DMS153 (cell line): ENCODE measurements around the gene CDH13.

Experiments
- DNase-seq: peaks from one replicate; lab custom pipeline; 2025; lab: John Stamatoyannopoulos, UW

CDH13 gene

DNA sequence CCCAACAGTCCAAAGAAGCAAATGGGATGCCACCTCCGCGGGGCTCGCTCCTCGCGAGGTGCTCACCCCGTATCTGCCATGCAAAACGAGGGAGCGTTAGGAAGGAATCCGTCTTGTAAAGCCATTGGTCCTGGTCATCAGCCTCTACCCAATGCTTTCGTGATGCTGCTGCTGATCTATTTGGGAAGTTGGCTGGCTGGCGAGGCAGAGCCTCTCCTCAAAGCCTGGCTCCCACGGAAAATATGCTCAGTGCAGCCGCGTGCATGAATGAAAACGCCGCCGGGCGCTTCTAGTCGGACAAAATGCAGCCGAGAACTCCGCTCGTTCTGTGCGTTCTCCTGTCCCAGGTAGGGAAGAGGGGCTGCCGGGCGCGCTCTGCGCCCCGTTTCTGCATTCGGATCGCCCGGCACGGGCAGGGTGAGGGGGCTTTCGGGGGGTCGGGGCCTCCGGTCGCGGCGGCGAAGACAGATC lies at the start of gene CDH13:
CDH13 (plus strand) TSS at position 179 of the 471 bp plus-strand sequence.
- DNase-seq, result no peak

DNA sequence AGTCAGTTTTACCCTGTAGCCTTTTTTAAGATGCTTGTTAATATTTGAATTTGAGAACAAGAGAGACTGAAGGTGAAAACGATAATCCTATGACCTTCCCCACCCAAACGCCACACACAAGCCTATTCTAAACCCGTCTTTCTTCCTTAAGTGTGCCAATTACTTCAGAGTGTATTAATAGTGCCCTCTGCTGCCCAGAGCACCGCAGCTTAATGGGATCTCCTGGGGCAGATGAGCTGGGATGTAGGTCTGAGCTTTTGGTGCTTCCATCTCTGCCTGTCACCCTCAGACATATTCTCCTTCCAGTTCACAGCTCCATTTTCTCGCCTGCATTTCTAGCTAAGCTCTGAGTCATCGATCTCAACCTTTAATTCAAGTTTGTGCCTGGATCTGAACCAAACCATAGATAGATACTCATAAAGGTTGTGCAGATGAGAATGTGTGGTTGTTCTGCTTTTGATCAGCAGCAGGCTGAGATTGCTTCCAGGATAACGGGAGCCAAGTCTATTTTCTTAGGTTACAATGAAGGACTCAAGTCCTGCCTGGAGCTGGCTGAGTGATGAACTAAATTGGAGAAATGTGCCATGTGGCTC lies 46.4 kb upstream of the CDH13 start:
- peak; percentile 36 for DNase-seq

DNA sequence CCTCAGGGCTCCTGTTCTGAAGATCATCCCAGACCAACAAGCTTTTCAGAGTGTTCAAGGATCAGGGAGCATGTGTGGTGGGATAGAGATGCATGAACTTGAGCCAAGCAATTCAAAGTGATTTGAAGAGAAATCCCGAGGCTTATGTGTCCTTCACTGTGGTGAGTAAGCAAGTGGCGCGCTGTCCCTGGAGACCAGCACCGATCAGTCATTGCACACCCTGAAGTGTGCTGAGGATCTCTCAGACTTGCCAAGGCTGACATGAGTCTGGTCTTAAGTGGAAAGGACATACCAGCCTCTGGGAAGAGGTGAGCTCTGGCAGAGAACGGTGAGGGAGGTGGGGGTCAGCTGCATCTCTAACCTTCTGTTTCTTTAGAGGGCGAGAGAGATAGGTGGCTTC lies 43.8 kb upstream of the CDH13 start:
- no peak for DNase-seq

DNA sequence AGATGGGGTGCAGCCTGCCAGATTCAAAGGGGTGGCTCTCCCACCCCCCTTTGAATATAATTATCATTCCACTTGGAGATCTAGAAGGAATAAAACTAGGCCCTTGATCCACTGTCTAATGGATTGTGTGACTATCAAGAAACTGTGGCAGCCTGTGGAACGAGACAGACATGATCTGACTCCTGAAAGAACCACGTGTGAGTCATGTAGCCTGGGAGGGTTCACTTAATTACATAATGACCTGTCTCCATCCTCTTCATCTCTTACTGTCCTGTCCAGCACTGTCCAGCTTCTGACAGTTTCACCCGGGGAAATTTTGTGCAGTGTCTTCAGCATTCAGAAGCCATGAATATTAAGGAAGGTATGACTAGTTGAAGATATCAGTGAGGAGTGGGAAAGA lies 43.3 kb upstream of the CDH13 start:
- DNase-seq, result no peak

DNA sequence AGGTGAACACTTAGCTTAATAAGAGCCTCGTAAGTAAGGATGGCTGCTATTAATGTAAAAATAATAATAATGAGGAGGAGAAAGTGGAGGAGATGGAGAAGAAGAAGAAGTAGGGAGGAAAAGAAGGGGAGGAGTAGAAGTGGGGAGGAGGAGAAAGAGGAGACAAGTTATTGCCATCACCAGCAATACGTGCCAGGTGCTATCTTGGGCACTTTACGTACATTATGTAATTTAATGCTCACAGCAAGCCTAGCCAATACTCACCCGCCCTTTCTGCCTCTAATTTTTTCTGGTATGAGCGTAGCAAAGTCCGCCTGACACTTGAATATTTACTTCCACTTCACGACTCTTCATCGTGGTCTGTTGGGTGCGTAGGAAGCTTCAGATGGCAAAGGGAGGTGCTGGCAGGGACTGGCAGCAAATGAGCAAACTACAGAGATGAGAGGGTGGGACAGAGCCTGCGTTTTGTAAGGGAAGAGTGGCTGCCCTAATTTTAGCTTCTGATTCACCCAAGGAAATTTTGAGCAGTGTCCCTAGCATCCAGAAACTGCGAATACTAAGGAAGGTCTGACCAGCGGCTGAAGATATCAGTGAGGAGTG lies 42.1 kb upstream of the CDH13 start:
- DNase-seq, result no peak

DNA sequence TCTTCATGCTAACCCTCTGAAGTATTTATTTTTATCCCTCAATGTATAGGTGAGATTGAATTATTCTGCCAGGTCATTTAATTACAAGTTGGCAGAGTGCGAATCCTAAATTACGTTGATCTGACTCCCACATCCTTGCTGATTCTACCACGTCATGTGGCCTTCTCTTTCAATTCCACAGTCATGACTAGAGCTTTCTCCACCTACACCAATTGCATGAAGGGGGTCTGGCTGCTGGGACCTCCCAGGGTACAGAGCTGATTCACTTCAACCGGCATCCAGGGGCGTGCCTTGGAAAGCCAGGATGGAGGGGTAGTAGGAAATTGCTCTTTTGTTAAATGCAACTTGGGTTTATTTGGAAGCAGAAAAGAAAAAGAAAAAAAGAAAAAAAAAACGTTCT lies 41.1 kb upstream of the CDH13 start:
- DNase-seq, result no peak

DNA sequence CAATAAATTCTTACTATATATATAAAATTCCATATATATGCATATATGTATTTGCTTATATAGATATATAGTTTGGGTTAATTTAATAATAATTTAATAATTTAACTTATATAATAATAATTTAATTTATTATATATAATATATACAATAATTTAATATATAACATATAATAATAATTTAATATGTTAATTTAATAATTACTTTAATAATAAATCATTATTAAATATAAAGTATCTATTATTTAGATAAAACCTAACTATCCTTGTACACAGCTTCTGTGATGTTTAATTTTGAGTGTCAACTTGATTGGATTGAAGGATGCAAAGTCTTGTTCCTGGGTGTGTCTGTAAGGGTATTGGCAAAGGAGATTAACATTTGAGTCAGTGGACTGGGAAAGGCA lies 40.6 kb upstream of the CDH13 start:
- no peak for DNase-seq

DNA sequence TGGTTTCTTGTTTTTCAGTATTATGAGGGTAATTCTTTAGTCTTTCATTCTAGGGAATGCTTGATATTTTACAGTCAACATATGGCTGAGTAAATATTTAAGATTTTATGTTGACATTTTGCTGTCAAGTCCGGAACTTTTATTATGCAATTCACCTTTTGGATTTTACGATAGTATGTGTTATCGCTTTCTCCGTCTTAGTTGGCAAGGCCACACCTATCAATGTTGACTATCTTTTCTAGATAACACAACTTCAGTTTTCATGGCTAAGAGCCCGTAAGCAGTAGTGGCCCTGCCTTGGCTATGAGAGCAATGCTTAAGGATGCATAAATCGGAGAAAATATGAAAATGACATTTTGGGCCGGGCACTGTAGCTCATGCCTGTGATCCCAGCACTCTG lies 39.5 kb upstream of the CDH13 start:
- no peak for DNase-seq

DNA sequence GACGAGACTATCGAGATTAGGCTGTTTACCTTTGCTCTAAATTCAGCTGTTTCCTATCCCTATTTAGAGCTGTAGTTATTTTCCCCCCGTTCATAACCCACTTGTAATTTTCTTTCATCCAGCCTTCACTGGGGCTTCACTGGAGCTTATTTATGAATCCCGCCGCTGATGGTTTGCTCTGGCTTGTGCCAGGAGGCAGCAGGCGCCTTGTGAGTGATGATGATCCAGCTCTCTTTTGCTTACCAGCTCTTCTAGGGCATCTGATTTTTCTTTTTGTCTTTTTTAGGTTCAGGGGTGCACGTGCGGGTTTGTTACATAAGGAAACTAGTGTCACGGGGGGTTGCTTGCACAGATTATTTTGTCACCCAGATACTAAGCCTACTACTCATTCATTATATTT lies 37.4 kb upstream of the CDH13 start:
- DNase-seq, result no peak

DNA sequence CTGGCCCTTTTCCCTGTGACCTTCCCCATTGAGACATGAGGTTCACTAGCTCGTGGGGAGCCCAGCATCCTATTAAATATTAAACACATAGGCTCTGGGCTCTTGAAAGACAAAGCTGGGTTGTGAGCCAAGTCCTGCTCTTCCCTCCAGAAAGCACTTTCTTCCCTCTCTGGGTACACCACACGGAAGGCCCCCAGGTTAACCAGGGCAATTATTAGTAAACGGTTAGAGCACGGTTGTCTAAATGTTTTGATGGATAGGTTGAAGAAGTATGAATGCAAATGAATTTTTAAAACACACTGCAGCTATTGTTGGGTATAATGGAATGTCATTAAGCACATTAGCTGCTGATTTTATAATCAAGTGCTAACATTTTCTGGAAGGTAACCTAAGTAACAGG lies 32.7 kb upstream of the CDH13 start:
- DNase-seq, result no peak

DNA sequence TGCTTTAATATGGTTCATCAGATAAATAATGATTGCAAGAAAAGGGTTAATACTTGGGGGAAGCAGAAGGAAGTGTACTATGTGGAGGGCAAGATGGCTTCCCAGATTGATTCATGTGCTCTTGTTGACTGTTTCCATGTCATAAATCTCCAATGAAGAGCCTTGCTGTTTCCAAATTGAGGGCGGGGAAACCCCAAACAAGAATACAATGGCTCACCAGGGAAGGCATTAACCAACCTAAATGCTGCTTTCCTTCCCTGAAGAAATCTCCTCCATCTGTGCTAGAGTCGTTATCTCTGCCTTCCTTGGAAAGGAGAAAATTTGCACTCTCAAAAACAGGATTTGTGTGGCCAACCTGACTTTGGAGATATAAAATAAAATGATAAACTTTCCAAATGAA lies 28.0 kb upstream of the CDH13 start:
- no peak for DNase-seq

DNA sequence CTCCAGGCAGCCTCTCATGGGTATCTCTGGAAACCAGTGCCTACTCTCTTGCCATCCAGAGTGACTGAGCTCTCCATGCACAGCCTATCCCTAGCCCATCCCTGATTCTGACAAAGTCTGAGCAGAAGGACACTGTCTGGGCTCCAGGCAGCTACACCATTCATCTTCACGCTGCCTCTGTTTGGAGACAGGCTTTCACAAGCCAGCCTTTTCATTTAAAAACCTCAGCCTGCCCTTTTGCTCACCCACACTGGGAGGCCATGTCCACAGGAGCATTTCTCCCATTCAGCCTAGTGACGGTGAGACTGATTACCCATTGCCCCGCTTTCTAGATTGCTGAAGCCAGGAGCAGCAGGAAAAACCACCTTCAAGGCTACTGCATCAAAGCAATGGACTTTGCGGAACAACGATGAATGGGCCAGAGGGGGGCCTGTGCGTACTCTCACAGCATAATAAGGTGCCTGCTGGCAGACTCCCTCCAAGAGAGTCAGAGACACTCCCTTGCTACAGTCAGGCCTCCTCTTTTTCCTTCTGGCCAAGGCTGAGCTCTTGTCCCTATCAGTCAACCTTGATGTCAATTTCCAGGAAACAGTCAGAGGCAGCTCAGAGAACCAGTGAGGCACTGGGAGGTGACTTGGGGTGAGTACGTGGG lies 24.7 kb upstream of the CDH13 start:
- no peak for DNase-seq

DNA sequence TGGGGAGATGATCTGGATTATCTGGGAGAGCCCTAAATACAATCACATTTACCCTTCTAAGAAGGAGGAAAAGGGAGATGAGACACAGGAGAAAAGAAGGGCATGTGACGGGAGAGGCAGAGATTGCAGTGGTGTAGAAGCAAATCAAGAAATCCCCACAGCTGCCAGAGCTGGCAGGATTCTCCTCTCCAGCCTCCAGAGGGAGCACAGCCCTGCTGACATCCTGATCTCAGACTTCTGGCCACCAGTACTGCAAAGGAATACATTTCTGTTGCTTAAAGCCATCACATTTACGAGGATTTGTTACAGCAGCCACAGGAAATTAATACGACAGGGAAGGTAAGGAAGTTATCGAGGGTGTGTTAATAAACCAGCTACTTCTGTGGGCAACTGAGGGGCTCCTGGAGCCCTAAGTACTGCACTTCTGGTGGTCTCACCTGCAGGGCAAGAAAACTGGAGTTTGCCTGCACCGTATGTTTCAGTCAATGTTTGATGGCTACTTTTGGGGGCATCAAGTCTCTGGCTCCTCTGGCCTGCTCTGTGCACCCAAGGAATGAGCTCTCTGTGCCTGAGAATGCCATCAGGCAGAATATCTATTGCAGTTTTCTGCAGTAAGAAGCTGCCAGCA lies 22.9 kb upstream of the CDH13 start:
- no peak for DNase-seq

DNA sequence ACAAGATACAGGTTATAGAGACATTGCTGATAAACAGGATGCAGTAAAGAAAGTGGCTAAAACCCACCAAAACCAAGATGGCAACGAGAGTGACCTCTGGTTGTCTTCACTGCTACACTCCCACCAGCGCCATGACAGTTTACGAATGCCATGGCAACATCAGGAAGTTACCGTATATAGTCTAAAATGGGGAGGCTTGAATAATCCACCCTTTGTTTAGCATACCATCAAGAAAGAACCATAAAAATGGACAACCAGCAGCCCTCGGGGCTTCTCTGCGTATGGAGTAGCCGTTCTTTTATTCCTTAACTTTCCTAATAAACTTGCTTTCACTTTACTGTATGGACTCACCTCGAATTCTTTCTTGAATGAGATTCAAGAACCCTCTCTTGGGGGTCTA lies 21.7 kb upstream of the CDH13 start:
- DNase-seq, result no peak

DNA sequence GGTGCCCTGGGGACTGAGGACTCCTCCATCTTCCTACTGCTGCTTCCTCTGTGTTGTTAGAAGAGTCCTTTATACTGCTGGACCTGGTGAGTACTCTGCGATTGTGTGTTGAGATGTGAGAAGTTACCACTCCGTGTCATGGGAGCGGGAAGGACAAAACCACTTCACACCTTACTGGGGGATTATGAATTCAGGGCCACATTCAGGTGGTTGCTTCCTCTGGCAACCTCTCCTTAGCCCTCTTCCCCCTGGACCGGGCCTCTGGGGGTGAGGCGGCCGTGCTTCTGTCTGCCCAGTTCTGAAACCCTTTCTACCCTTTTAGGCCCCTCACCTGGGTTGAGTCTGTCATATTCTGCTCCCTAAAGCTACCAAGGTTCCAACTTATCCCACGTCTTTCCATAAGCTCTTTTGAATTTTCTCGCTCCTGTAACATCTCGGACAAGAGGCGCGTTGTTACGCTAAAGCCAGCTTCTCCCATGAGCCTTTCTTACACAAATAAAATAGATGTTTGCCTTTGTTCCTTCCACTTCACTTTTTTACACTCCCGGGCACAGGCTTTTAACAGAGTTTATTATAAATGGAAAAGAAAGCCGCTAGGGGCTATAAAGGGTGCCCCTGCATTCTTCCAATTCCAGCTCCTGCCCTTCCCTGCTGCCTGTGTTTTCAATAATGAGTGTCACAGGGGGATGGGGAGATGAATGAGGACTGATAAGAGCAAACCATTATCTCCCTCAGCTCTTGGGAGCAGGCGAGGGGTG lies 20.7 kb upstream of the CDH13 start:
- DNase-seq, result no peak

DNA sequence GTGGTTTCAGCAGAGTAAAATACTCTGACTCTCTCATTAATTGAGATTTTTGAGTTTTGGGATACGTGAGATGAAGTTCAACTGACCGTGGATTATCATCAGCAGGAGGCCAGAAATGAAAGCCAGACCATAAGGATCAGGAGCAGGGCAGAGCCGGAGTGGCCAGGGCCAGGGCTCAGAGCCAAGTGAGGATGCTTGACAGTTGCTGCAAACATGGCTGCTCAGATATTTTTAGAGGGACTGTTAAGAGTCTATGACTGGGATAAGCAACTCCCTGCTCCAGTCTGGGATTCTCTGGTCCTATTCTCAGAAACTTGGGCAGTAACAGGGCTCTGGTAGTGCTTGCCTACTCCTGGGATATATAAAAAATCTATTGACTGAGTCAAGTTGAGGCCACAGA lies 17.6 kb upstream of the CDH13 start:
- DNase-seq, result no peak

DNA sequence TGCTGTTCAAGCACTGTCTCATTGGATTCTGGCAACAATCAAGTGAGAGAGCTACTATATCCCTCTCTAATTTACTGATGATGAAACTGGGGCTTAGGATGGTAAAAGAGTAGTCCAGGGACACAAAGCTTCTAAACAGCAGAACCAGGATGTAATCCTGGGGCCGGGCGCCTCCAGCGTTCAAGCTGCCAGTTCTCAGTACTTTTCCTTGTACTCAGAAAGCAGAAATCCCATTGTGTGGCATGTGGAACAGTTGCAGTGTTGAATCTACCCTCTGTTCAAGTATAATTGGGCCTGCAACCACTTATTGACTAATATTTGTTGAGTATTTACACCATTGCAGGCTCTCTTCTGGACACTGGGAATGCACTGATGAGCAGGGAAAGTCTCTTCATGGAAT lies 14.5 kb upstream of the CDH13 start:
- DNase-seq, result no peak

DNA sequence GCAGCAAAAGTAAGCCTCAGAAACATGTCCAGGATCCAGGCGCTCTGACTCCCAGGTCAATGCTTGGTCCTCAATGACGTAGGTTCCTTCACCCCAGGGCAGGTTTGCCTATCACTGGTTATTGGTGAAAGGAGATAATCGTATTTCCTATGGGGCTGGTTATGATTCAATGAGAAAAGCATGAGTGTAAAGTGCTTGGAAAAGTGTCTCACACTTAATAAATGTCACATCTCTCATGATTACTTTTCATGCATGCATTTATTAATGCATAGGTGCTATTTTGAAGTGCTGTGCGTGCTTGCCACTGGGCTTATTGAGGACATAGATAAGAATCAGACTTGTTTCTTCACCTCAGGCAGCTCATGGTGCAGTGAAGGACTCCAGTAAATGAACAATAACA lies 10.4 kb upstream of the CDH13 start:
- DNase-seq, result no peak

DNA sequence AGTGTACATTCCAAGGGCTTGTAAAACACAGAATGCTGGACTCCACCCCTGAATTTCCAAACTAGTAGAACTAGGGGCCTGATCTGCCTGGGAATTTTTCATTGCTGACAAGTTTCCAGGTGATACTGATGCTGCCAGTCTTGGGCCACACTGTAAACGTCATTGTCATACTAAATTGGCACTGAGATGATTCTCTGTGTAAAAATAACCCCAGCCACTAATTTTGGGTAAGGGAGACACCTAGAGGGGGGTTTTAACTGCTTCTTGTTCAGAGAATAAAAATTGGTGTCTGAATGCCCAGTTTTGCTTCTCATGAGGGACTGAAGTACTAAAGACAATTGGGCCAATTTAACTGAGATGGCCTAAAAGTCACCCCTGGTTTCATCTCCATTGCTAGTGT lies 5.0 kb upstream of the CDH13 start:
- DNase-seq, result no peak

DNA sequence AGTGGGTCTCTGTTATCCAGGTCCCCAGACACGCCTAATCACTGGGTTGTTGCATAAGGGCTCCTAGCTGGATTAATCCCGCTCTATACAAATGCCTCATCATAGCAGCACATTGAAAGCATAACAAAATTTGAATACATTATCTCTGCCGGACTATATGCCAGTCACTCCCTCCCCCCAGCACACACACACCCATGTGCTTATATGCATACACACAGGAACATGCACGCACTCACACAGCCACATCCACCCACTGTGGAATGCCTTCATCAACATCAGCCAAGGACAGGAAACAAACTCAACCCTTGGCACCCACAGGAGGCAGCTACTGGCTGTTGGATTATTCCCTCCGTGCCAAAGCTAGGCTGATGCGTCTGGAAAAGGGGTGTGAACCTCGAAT lies 3.5 kb upstream of the CDH13 start:
- no peak for DNase-seq

DNA sequence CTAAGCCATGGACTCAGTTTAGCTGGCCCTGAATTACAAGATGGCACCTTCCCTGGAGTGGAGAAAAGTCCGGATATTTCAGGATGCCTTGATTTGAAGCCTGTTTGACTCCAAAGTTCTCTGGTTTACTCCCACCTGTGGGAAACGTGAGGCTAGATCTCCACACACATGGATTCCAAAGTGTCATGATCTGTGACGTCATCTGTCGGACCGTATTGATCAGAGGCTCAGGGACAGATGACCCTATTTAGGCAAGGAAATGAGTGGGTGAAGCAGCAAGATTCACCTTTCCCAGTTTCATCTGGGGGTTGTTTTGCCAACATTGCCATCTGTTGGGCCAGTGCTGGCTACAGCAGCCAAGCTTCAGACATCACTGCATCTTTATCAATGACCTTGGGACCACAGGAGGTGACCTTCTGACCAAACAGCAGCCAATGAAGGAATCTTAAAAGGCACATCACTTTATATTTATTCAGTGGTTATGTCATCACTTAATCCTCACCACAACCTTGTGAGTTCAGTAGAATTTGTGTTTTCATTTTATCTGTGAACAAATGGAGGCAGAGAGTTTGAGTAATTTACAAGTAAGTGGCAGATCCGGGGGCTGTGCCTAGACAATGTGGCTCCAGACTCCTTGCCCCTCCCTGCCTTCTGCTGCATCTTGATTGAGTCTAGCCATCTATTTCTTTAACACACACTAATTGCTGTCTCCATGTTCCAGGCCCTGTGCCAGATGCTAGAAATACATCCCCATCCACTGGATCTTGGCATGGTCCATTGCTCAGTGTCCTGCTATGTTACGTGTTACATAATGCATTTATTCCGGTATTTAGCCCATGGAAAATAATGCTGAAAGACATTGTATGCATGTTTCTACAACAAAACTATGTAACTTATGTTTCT lies 1.5 kb upstream of the CDH13 start:
- no peak for DNase-seq

DNA sequence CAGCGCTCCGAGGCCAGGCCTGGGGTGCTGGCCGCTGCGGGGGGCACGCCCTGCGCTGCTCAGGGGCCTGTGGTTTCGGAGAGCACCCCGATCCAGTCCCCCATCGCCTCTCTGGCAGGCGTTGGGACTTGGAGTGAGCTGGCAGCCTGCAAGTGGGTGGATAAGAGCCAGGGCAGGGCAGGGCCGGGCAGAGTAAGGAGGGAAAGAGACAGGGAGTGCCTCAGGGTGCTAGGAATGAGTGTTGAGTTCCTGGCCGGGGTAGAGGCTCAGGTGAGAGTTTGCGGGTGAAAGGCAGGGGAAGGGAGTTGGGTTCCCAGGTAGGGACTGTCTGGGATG lies 1.3 kb downstream of the CDH13 start:
- DNase-seq, result no peak
